ENCODE results near the gene ADM.

ADM gene

DNA sequence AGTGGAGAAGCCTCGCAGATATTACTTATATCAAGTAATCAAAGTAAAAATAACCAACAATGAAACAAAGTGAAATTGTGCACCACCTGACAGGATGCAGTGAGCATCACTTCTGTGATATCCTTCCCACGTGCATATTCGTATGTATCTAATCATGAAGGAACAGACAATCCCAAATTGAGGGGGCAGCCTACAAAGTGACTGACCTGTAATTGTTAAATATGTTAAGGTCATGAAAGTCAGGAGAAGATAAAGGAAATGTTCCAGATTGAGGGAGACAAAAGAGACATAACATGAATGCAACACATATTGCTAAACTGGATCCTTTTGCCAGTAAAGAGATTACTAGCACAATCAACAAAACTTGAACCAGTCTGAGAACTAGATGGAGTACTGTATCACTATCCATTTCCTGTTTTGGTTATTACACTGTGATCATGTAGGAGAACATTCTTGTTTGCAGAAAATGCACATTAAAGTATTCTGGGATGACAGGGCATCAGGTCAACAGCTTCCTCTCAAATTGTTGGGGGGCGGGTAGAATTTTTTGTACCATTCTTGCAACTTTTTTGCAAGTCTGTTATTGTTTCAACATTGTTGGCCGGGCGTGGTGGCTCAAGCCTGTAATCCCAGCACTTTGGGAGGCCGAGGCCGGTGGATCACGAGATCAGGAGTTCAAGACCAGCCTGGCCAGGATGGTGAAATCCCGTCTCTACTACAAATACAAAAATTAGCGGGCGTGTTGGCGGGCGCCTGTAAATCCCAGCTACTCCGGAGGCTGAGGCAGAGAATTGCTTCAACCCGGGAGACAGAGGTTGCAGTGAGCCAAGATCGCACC is 12.9 kb upstream of the ADM start:
- no peak for DNase-seq

DNA sequence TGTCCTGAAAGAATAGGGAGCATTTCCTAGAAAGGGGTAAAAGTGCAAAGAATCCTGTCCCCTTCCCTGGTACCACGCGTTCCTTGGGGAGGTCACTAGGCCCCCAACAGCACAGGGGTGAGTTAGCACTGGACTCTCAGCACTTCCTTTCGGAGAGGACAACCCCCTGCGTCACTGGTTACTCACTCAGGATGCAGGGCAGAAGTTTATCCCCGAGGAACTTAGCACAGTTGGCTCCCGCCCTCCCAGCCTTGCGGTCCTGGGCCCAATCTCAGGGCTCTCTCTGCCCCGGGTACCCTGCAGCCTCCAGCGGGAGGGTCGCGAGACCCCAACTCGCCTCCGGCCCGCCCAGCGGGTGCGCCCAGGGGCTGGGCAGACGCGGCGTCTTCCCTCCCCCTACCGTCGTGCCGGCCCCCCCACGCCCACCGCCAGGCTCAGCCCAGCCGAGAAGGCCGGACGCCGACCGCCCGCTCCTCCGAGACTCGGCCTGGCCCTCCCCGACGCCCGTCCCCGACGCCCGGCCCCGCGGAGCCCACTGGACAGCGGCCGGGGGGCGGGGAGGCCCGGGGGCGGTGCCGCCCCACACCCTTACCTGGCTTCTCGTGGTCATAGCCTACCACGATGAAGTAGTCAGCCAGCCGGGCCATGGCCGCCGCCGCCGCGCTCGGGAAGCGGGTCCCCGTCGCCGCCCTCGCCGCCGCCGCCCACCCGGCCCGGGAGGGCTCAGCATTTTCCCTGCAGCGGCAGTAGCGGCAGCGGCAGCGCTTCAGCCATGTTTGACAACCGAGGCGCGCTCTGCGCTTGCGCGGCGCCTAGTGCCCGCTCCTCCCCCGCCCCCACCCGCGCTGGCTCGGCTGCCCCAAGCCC is 11.2 kb upstream of the ADM start, which contains the start of gene SBF2:
Gene SBF2 (minus strand): TSS at position 797 of the 867 bp plus-strand sequence. CDS start 150 bp downstream, at position 647.
- DNase-seq, result peak; percentile 71 to 72

DNA sequence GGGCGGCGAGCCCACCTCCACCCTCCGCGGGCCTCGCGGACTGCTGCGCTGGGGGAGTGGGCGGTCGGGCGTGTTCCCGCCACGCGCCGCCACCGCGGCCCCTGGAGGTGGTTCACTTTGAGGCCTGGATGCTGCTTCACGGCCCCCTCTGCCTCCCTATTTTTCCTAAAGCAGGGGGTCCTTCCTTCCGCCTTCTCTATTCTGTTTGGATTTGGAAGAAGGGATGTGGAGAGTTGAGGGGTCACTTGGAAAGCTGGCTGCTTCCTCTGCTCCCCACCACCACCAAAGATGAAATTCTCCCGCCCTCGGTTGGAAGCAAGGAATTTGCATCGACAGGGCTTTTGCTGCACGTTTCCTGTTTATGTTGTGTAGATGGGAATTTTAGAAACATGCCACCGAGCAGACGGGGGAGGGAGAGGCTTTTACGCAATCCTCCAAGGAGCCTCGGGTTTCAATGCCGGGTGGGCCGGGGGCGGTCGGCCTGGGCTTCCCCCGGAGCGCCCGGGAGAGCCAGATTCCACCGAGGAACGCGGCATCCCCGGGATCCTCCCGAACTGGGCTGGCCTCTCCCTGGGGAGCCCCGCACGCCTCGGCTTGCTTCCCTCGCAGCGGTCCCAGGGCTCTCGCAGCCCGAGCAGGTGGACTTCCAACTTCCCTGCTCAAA is 10.5 kb upstream of the ADM start:
- no peak for DNase-seq

DNA sequence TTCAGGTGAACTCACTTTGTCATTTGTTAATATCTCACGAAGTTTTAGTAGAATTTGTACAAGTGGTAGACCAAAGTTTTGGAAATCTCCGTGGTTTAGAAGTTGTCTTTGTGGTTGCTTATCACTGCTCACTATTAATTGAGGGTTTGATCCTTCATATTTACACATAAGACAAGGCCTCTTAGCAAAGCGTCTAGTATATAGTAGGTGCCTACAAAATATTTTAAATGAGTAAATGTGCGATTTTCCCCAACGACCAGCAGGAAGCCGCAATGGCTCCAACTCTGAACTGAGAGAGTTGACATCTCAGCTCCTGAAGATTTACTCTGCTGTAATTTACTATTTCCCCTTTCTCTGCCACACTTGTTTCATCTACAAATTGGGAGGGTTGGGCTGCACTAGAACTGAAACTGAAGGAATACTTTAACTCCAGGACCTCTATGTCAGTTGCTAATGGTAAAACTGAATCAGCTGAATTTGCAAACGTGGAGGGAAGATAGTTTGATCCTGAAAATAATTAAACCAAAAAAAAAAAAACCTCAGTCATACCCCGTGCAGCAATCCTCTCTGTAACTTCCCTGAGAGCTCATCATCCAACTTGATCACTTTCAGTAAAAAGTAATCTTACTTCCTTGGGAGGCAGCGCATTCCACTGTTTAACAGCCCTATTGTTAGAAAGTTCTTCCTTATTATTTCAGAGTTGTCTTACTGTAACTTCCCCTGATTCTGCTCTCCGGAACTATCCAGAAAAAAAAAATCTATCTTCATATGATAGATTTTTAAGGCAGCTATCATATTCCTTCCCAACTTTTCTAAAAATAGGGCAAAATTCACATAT is 9.6 kb upstream of the ADM start:
- no peak for DNase-seq

DNA sequence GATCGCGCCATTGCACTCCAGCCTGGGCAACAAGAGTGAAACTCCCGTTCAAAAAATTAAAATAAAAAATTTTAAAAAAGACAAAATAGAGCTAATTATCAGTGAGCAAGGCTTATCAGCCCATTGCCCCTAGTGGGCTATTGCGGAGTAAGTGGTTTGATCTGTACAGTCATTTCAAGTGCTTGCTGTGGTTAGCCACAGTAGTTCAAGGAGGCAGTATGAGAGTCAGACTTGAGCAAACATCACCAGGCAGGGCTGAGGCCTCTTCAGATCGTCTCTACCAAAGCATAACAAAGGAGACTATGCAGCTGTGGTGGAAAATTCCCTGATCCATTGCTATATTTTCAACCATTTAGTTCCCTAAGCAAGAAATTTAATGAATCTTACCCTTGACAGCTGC is 6.5 kb upstream of the ADM start:
- DNase-seq, result peak in 1 of 2 donors; percentile 27

DNA sequence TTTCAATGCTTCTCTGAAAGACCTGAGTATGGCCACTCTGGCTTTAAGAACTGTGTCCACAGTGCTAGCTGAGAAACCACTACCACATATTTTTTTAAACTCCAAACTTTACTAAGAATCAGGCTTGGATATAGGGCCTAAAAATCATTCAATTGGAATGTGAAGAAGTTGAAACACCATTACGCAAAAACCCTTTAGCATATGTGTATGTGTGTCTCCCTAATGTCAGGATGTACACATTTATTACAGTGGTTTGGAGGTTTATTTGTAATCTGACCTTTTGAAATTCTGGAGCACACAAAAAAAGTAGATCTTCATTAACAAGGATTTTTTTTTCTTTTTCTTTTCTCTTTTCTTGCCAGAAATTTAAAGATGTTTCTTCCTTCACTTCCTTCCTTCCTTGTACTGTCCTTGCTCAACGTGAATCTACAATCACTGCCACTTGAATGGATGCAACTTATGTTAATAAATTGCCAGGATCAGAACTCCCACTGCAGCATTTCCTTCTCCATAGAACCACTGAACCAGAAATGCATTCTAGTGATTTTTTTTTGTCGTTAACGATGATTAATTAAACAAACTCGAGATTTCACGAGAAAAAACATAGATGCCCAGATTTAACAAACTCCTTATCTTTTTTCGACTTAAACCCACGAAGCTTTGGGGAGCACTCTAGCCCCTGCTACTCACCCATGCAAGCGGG is 3.1 kb upstream of the ADM start:
- no peak for DNase-seq

DNA sequence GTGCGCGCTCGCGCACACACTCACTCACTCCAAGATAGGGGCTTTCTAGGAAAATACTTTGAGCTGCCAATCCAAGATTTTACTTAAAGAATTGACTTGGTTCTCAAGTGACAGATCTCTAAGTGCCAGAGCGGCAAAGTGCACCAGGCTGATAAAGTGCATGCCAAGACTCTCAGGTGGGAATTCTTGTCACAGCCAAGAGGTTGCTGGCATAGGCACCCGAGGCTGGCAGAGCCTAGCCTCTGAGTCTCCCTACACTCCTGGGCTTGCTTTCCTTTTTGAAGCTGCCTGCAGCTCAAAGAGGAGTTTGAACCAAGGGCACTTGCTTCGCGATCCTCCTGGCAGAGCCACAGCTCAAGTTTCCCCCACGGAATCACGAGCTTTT is 2.5 kb upstream of the ADM start:
- no peak for DNase-seq

DNA sequence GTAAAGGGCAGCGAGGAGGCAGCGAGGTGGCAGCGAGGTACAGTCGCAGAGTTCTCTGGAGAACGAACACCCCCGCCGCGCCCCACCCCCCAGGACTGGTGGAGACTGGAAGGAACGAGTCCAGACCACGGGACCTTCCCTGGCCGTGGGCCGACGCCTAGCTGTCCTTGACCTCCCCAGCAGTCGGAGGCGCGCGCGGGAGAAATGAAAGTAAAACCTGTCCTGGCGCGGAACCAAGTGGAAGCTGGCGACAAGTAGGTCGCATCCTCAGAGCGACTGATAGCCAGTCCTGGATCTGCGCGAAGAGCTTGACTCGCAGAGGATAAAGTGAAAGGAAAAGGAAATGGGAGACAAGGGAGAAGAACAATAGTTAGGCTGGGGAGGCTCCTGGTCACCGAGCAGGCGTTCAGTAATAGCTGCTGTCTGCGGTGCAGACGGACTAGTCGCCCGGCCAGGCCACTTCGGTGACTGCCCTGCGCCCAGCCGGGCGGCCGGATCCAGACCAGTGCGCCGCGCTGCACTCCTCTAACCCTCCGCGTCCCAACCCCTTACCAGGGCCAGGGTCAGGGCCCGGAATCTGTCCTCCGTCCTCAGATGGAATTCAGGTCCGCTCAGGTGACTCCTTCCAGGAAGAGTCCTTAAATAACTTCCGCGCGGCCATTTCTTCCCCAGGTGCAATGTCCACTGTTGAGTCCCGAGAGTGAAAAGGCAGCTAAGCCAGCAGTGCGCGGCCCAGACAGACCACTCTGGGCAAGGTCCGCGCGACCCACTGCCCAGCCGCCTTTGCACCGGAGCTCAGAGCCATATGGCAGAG is 1.9 kb upstream of the ADM start:
- DNase-seq, result peak in 1 of 2 donors; percentile 46

DNA sequence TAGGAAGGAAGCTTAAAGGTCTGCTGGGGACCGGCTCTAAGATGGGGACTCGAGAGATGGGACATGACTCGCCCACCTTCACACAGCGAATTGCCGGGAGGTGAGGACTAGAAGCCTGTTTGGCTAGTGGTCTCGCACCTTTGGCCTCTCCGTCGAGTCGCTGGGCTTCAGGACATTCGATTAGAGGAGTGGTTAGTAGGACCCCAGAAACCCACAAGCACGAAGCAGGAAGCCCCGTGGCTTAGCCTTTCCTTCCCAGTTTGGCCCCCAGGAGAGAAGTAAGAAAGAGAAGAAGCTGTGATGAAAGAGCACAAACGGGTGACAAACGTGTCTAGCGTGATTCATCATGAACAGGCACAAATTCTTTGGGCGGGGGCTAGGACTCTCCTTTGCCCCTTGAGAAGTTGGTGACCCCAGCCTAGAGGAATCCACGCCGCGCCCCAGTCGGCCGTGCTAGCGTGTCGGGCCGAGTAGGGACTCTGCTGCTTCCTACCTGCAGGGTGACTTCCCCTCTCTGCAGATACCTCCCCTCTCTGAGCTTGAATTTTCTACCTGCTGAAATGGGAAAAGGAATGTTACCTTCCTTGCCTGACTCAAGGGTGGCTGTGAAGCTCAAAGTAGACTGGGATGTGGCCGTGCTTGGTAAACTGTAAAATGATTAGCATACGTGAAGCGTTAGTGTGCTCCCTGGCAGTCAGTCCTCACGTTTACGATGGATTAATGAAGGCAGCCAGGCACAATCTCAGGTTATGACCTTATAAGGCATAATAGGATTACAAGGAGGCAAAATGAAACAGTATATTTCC is 1.1 kb upstream of the ADM start:
- no peak for DNase-seq

DNA sequence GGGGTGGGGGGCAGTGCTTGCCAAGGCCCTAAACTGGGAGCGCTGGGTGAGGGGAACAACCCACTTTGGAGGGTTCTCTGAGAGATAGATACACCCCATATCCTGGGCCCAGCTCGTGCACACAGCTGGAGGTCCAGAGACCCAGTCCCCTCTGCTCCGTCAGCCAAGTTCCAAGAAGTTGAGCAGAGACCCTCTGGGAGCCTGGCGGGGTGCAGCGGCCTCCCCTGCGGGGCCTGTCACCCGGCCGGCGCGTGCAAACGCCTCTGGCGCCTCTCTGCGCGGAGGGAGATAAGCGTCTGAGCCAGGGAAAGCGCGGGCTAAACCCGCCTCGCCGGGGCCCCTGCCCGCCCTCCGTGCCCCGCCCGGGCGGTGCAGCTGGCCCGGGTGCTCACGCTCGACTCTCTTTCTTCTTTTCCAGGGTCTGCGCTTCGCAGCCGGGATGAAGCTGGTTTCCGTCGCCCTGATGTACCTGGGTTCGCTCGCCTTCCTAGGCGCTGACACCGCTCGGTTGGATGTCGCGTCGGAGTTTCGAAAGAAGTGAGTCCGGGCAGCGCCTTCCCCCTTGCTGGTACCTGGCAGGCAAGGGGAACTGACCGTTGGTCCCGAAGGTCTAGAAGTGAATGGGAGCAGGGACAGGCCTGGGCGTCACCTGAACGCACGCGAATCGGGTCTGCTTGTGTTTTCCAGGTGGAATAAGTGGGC is 540 bp downstream of the ADM start:
- DNase-seq, result no peak

DNA sequence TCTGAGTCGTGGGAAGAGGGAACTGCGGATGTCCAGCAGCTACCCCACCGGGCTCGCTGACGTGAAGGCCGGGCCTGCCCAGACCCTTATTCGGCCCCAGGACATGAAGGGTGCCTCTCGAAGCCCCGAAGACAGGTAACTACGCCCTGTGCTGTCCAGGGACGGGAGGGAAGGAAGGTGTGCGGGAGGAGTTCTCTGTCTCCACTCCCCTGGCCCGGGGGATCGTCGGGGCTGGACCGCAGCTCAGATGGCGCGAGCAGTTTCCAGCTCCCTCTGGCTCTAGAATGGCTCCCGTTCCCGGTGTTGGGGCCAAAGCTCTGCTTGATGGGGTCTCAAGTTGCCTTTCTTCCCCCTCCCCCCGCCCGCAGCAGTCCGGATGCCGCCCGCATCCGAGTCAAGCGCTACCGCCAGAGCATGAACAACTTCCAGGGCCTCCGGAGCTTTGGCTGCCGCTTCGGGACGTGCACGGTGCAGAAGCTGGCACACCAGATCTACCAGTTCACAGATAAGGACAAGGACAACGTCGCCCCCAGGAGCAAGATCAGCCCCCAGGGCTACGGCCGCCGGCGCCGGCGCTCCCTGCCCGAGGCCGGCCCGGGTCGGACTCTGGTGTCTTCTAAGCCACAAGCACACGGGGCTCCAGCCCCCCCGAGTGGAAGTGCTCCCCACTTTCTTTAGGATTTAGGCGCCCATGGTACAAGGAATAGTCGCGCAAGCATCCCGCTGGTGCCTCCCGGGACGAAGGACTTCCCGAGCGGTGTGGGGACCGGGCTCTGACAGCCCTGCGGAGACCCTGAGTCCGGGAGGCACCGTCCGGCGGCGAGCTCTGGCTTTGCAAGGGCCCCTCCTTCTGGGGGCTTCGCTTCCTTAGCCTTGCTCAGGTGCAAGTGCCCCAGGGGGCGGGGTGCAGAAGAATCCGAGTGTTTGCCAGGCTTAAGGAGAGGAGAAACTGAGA is 1.4 kb downstream of the ADM start:
- no peak for DNase-seq

DNA sequence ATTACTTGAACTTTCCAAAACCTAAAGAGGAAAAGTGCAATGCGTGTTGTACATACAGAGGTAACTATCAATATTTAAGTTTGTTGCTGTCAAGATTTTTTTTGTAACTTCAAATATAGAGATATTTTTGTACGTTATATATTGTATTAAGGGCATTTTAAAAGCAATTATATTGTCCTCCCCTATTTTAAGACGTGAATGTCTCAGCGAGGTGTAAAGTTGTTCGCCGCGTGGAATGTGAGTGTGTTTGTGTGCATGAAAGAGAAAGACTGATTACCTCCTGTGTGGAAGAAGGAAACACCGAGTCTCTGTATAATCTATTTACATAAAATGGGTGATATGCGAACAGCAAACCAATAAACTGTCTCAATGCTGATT is 2.1 kb downstream of the ADM start:
- no peak for DNase-seq

DNA sequence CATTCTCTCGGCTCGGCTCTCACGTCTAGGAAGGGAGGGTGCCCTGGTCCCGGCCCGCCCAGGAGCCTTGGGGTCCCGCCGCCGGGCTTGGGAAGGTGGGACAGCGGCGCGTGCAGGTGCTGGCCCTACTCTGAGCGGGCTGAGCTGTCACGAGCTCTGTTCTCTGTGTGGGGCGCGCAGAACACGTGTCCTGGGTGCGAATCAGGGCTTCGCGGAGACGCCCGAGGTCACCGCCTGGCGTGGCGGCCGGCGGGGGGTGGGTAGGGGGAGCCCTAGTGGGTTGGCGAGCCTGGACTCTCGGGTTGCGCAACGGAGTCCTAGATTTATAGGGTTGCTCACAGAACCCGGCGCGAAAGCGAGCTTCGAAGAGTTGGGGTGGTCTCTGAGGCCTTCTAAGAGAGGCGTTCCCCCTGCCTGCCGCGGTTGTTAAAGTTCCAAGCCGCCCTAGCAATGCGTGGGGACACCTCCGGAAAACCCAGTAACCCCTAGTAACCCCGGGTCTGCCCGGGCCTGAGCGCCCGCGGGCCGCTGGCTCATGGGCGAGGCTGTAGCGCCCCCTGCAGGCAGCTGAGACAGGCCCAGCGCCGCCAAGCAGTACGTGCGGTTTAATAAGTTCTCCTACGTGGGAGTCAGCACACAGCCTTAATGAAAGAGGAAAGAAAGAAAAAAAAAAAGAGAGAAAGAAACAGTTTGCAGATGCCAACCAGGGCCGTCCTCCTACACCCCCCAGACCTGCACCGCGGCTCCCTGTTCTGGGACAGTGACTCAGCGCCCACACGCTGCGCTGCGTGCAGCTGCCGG is 2.7 kb downstream of the ADM start:
- DNase-seq, result peak; percentile 81 to 87

DNA sequence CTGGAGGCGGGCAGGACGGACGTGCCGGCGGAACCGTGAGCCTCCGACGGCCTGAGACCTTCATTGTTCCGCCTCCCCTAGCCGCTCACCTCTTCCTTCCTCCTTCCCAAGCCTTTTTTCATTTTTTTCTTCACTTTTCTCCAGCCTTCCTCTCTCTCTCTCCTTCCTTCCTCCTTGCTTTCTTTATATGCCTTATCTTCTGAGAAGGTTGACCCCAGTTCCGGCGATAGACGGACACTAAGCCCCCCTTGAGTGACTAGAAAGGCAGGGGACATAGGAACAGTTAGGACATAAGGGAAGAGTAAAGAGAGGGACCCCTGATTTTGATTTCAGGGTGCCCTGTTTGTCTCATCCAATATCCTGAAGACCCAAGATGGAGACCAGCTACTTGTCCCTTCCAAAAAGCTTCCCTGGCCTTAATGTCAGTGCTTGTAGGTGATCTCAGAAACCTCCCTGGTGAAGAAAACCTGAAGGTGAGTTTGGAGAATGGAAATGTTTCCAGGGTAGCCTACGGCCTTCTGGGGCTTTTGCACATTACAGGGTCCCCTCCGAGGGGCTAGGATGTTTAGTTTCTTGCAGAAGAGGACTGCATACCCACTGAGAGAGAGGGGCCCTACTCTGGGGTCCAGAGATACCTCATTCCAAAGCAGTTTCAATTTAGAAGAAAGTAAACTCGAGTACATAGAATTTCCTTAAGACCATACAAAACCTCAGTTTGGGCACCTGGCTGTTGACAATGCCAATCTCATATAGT is 3.5 kb downstream of the ADM start:
- no peak for DNase-seq

DNA sequence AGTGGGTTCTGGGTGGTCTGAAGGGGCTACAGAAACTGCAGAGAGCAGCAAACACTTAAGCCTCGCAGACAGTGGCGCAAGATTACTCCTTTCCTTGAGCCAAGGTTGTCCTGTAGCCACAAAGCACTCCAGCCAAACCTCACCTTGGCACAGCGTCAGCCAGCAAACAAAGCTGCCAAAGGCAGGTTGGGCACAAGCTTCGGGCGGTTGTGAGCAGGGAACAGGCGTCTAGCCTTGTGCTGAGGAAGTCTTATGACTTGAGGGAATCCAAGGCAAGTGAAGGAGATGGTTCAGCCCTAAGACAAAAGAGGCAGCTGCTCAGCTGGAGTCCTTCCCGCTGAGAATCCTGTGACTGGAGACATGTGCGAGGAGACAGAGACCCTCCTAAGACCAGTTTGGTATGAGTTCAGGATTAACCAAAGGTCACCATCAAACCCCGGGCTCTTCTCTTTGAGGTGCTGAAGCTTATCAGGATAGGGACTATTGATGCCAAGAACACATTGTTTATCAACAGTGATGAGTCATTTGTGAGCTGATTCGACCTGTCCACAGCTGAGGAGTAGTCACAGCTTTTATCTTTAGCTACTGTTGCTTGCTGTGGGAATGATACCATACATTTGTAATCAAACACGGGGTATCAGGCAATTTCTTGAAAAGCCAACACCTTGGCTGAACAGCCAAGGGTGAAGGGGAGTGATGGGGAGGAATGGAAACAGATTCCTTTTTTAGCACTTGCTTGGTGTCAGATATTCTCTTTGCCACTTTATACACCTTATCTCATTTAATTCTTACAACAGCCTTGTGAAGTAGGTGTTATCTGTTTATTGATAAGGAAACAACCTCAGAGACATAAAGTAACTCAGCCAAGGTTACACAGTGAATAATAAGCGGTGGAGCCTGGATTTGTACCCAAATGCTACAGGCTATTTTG is 4.6 kb downstream of the ADM start:
- DNase-seq, result no peak
